ENCODE results near the gene SPA17.

SPA17 gene

GRCh38 chr11:124657904-124658303, 15.8 kb upstream of the SPA17 start:
- no peak for TF ChIP-seq CTCF (conservative IDR thresholded peaks at IDR 0.05; ENCODE audit: low read depth, low read length)
- Histone ChIP-seq H3K9ac (no peak overlapping the region), H3K4me3 (IDR thresholded peaks at IDR 0.05; ENCODE audit: insufficient read depth, low read depth, low read length) (no peak overlapping the region), H4K20me1 (ENCODE audit: insufficient read depth) (no peaks in the 10 kb centered on the region), H3K27me3 (ENCODE audit: insufficient read depth, low read depth) (no peaks in the 10 kb centered on the region), H3K79me2 (ENCODE audit: insufficient read depth, low read depth) (no peaks in the 10 kb centered on the region), H3K4me1 (ENCODE audit: low read depth, poor library complexity, severe bottlenecking) (no peaks in the 10 kb centered on the region), H2AFZ (ENCODE audit: low read depth) (no peak overlapping the region), H3K36me3 (ENCODE audit: insufficient read depth) (no peaks in the 10 kb centered on the region), H3K4me2 (no peak overlapping the region), H3K27ac (no peak overlapping the region)

DNA sequence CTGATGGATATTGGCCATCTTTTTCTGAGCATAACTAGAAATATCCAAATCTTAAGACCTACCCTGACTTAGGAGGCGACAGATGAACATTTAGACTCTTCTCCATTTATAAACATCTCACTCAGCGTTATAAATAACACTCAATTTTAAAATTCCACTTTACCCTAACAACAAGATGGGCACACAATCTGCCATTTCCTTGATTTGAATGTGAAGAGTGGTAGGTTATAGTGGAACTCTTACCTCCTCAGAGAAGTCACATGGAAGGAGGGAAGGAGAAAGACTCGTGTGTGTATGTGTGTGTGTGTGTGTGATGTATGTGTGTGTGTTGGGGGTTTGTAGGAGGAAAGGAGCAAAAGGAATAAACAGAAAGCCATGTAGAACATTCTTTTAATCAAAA, 15.2 kb upstream of the SPA17 start:
- H4K20me1 ChIP-seq (ENCODE audit: insufficient read depth) = no peaks in the 10 kb centered on the region
- no peak overlapping the region for H2AFZ ChIP-seq (ENCODE audit: low read depth)
- H3K27me3 ChIP-seq (ENCODE audit: insufficient read depth, low read depth) = no peaks in the 10 kb centered on the region
- H3K27ac ChIP-seq = no peak overlapping the region
- no peak overlapping the region for H3K4me2 ChIP-seq
- no peaks in the 10 kb centered on the region for H3K4me1 ChIP-seq (ENCODE audit: low read depth, poor library complexity, severe bottlenecking)
- no peak overlapping the region for H3K9ac ChIP-seq
- no peak overlapping the region for H3K4me3 ChIP-seq (IDR thresholded peaks at IDR 0.05; ENCODE audit: insufficient read depth, low read depth, low read length)
- no peak for TF ChIP-seq CTCF (conservative IDR thresholded peaks at IDR 0.05; ENCODE audit: low read depth, low read length)
- no peaks in the 10 kb centered on the region for H3K79me2 ChIP-seq (ENCODE audit: insufficient read depth, low read depth)
- H3K36me3 ChIP-seq (ENCODE audit: insufficient read depth) = no peaks in the 10 kb centered on the region

- Histone ChIP-seq H3K27me3 (ENCODE audit: insufficient read depth, low read depth) (no peaks in the 10 kb centered on the region), H3K4me1 (ENCODE audit: low read depth, poor library complexity, severe bottlenecking) (no peaks in the 10 kb centered on the region), H3K9ac (no peak overlapping the region), H3K4me2 (no peak overlapping the region), H3K79me2 (ENCODE audit: insufficient read depth, low read depth) (no peaks in the 10 kb centered on the region), H2AFZ (ENCODE audit: low read depth) (no peak overlapping the region), H4K20me1 (ENCODE audit: insufficient read depth) (no peaks in the 10 kb centered on the region), H3K27ac (no peak overlapping the region), H3K36me3 (ENCODE audit: insufficient read depth) (no peaks in the 10 kb centered on the region), H3K4me3 (IDR thresholded peaks at IDR 0.05; ENCODE audit: insufficient read depth, low read depth, low read length) (no peak overlapping the region)
- TF ChIP-seq CTCF (conservative IDR thresholded peaks at IDR 0.05; ENCODE audit: low read depth, low read length) = no peak
Measured at GRCh38 chr11:124658986-124659385, 14.7 kb upstream of the SPA17 start.

- no peak for TF ChIP-seq CTCF (conservative IDR thresholded peaks at IDR 0.05; ENCODE audit: low read depth, low read length)
- Histone ChIP-seq H3K79me2 (ENCODE audit: insufficient read depth, low read depth) (no peaks in the 10 kb centered on the region), H3K36me3 (ENCODE audit: insufficient read depth) (no peaks in the 10 kb centered on the region), H2AFZ (ENCODE audit: low read depth) (no peak overlapping the region), H3K4me3 (IDR thresholded peaks at IDR 0.05; ENCODE audit: insufficient read depth, low read depth, low read length) (no peak overlapping the region), H3K27me3 (ENCODE audit: insufficient read depth, low read depth) (no peaks in the 10 kb centered on the region), H3K27ac (no peak overlapping the region), H3K4me2 (no peak overlapping the region), H4K20me1 (ENCODE audit: insufficient read depth) (no peaks in the 10 kb centered on the region), H3K9ac (no peak overlapping the region), H3K4me1 (ENCODE audit: low read depth, poor library complexity, severe bottlenecking) (no peaks in the 10 kb centered on the region)
Measured at GRCh38 chr11:124661553-124661952, 12.2 kb upstream of the SPA17 start.

GRCh38 chr11:124662106-124662505, 11.6 kb upstream of the SPA17 start:
- TF ChIP-seq CTCF (conservative IDR thresholded peaks at IDR 0.05; ENCODE audit: low read depth, low read length) = no peak
- Histone ChIP-seq H3K36me3 (ENCODE audit: insufficient read depth) (no peaks in the 10 kb centered on the region), H3K4me3 (IDR thresholded peaks at IDR 0.05; ENCODE audit: insufficient read depth, low read depth, low read length) (no peak overlapping the region), H3K4me1 (ENCODE audit: low read depth, poor library complexity, severe bottlenecking) (no peaks in the 10 kb centered on the region), H3K4me2 (no peak overlapping the region), H3K27ac (no peak overlapping the region), H2AFZ (ENCODE audit: low read depth) (no peak overlapping the region), H3K27me3 (ENCODE audit: insufficient read depth, low read depth) (no peaks in the 10 kb centered on the region), H4K20me1 (ENCODE audit: insufficient read depth) (no peaks in the 10 kb centered on the region), H3K79me2 (ENCODE audit: insufficient read depth, low read depth) (no peaks in the 10 kb centered on the region), H3K9ac (no peak overlapping the region)
